ENCODE data around the gene TRNT1. TPM values are rescaled to one million over a fixed set of nuclear protein-coding genes. Genes with fewer than 3 reads are reported as not detected.

TRNT1 gene
- total RNA-seq, 1 donor from 2014 or later, result 16.0 TPM

- H3K36me3 Mint-ChIP-seq (ENCODE audit: low read depth, unreplicated experiment), result no peaks in the 10 kb centered on the region
- no peak overlapping the region for H3K27ac Mint-ChIP-seq (ENCODE audit: unreplicated experiment)
- H2AFZ ChIP-seq (ENCODE audit: low read depth, low read length), result no peak overlapping the region
- H3K9me3 ChIP-seq (ENCODE audit: insufficient read depth, low read depth, low read length), result no peaks in the 10 kb centered on the region
- H3K79me2 ChIP-seq (ENCODE audit: insufficient read depth, low read length), result no peaks in the 10 kb centered on the region
- H3K4me1 ChIP-seq (ENCODE audit: insufficient read depth, low read length), result no peaks in the 10 kb centered on the region
- no peak overlapping the region for H3K4me3 Mint-ChIP-seq (ENCODE audit: unreplicated experiment)
- H3K36me3 ChIP-seq (ENCODE audit: insufficient read depth, low read length), result no peaks in the 10 kb centered on the region
- no peak overlapping the region for H3K4me2 ChIP-seq (ENCODE audit: low read length)
- TF ChIP-seq, protein P1, sequence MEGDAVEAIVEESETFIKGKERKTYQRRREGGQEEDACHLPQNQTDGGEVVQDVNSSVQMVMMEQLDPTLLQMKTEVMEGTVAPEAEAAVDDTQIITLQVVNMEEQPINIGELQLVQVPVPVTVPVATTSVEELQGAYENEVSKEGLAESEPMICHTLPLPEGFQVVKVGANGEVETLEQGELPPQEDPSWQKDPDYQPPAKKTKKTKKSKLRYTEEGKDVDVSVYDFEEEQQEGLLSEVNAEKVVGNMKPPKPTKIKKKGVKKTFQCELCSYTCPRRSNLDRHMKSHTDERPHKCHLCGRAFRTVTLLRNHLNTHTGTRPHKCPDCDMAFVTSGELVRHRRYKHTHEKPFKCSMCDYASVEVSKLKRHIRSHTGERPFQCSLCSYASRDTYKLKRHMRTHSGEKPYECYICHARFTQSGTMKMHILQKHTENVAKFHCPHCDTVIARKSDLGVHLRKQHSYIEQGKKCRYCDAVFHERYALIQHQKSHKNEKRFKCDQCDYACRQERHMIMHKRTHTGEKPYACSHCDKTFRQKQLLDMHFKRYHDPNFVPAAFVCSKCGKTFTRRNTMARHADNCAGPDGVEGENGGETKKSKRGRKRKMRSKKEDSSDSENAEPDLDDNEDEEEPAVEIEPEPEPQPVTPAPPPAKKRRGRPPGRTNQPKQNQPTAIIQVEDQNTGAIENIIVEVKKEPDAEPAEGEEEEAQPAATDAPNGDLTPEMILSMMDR (IDR thresholded peaks at IDR 0.05; ENCODE audit: insufficient read depth, low read depth, low read length), result no peak
- peaks cover 27% of the 10 kb centered on the region for H3K27me3 Mint-ChIP-seq (ENCODE audit: low read depth, unreplicated experiment)
- no peak overlapping the region for H3K4me3 ChIP-seq (ENCODE audit: insufficient read depth, low read depth, low read length)
- no peak overlapping the region for H3K9ac ChIP-seq (ENCODE audit: low read length)
- DNase-seq (ENCODE audit: low read depth) (no peak), FAIRE-seq (no peak)
- no peak overlapping the region for H3K27ac ChIP-seq (ENCODE audit: low read depth, low read length)
- H3K4me1 Mint-ChIP-seq (ENCODE audit: low read depth, unreplicated experiment), result peaks cover 8% of the 10 kb centered on the region
- peaks cover 5% of the 10 kb centered on the region for H3K27me3 ChIP-seq (ENCODE audit: insufficient read depth, low read length)
- H3K9me3 Mint-ChIP-seq (ENCODE audit: unreplicated experiment), result no peaks in the 10 kb centered on the region
- no peaks in the 10 kb centered on the region for H4K20me1 ChIP-seq (ENCODE audit: insufficient read depth, low read length)
Observed at GRCh38 chr3:3194861-3195260, 68.1 kb downstream of the TRNT1 start.

GRCh38 chr3:3196148-3196861 lies 69.6 kb downstream of the TRNT1 start:
- no peak overlapping the region for H3K9ac ChIP-seq (ENCODE audit: low read length)
- no peaks in the 10 kb centered on the region for H3K4me1 ChIP-seq (ENCODE audit: insufficient read depth, low read length)
- DNase-seq (ENCODE audit: low read depth) (no peak), FAIRE-seq (no peak)
- no peak overlapping the region for H2AFZ ChIP-seq (ENCODE audit: low read depth, low read length)
- H3K36me3 ChIP-seq (ENCODE audit: insufficient read depth, low read length), result no peaks in the 10 kb centered on the region
- peaks cover 5% of the 10 kb centered on the region for H3K27me3 ChIP-seq (ENCODE audit: insufficient read depth, low read length)
- no peaks in the 10 kb centered on the region for H3K79me2 ChIP-seq (ENCODE audit: insufficient read depth, low read length)
- no peak overlapping the region for H3K4me2 ChIP-seq (ENCODE audit: low read length)
- Mint-ChIP-seq H3K27me3 (ENCODE audit: low read depth, unreplicated experiment) (peaks cover 22% of the 10 kb centered on the region), H3K9me3 (ENCODE audit: unreplicated experiment) (no peaks in the 10 kb centered on the region), H3K27ac (ENCODE audit: unreplicated experiment) (no peak overlapping the region), H3K4me1 (ENCODE audit: low read depth, unreplicated experiment) (peaks cover 8% of the 10 kb centered on the region), H3K4me3 (ENCODE audit: unreplicated experiment) (no peak overlapping the region), H3K36me3 (ENCODE audit: low read depth, unreplicated experiment) (no peaks in the 10 kb centered on the region)
- H4K20me1 ChIP-seq (ENCODE audit: insufficient read depth, low read length), result no peaks in the 10 kb centered on the region
- TF ChIP-seq, protein P1 (IDR thresholded peaks at IDR 0.05; ENCODE audit: insufficient read depth, low read depth, low read length), result peak; percentile 60
- TF ChIP-seq EZH2 (IDR thresholded peaks at IDR 0.05; ENCODE audit: insufficient read depth, low read length), result no peak
- no peak overlapping the region for H3K4me3 ChIP-seq (ENCODE audit: insufficient read depth, low read depth, low read length)
- H3K27ac ChIP-seq (ENCODE audit: low read depth, low read length), result no peak overlapping the region
- no peaks in the 10 kb centered on the region for H3K9me3 ChIP-seq (ENCODE audit: insufficient read depth, low read depth, low read length)

Other genes starting within 250 kb of the TRNT1 start
- not detected in 2 replicates for gene IL5RA, start 16.6 kb upstream of the TRNT1 start, total RNA-seq
- gene CRBN, start 52.8 kb downstream of the TRNT1 start, total RNA-seq, result 26.1 and 28.2 TPM in 2 replicates

All from astrocyte (in vitro differentiated cells and primary cell).